GM12878 (cell line): Measurements from ENCODE around the gene EMSY. TPM values are rescaled to one million over a fixed set of nuclear protein-coding genes. Genes with fewer than 3 reads are reported as not detected.

ENCODE experiments used
- ATAC-seq: fragments of 200-7000 bp; cut with Tn5 transposase; 3 replicates; pipeline ENCODE4 v1.9.1; 2020; ENCODE audit warnings: mild to moderate bottlenecking, moderate library complexity
- BruUV-seq: library from RNA; stranded (reverse); fragments of 400-500 nt; replicated peaks from 2 replicates; lab custom pipeline; 2021; lab: Mats Ljungman, UMichigan
- CTCF ChIA-PET: fragments of 300-600 bp; sonication (Branson Sonifier 250); formaldehyde crosslinking; extraction: SDS; loops from one replicate; lab custom pipeline; 2021; ENCODE audit warnings: inconsistent platforms; lab: Yijun Ruan, JAX
- POLR2A ChIA-PET: fragments of 350-600 bp; formaldehyde crosslinking; extraction: SDS; loops from one replicate; lab custom pipeline; 2021; ENCODE audit warnings: inconsistent platforms; lab: Charles Lee
- RAD21 ChIA-PET: fragments of 300-600 bp; sonication (Branson Sonifier 250); formaldehyde crosslinking; loops from one replicate; lab custom pipeline; 2023; ENCODE audit warnings: antibody characterized with exemption; ENCODE audit not compliant: unreplicated experiment; lab: Charles Lee
- SMC1A ChIA-PET: fragments of 300-600 bp; sonication (Branson Sonifier 250); formaldehyde crosslinking; loops from one replicate; lab custom pipeline; 2023; ENCODE audit not compliant: unreplicated experiment, uncharacterized antibody; lab: Charles Lee
- DNase-seq: peaks from one replicate; pipeline ENCODE4 v3.0.0-alpha.2; 2011; ENCODE audit warnings: low read depth, low spot score
- FAIRE-seq: peaks from 3 replicates; lab custom pipeline; 2011; peaks lifted over from hg19 to GRCh38; lab: Jason Lieb, UNC
- H2AFZ ChIP-seq: 2 replicates; pipeline ENCODE4 v1.6.0; 2011; ENCODE audit warnings: low read depth, low read length, control low read depth; ENCODE audit not compliant: control insufficient read depth
- H3K27ac ChIP-seq: 2 replicates; pipeline ENCODE4 v1.5.1; 2011; ENCODE audit warnings: control low read depth; ENCODE audit not compliant: control insufficient read depth, insufficient read depth
- H3K27me3 ChIP-seq, 2 experiments: replicated peaks in 1 of 2; 2 replicates each; pipeline versions ENCODE4 v1.6.0 to v1.6.1; 2011; ENCODE audit warnings: low read length in 1 of 2; ENCODE audit not compliant: control insufficient read depth in 2 of 2, insufficient read depth in 2 of 2
- H3K36me3 ChIP-seq, 2 experiments: 2 replicates each; pipeline ENCODE4 v1.5.1; 2011; ENCODE audit warnings: low read length in 1 of 2; ENCODE audit not compliant: control insufficient read depth in 2 of 2, insufficient read depth in 2 of 2
- H3K4me1 ChIP-seq: 2 replicates; pipeline ENCODE4 v1.6.1; 2011; ENCODE audit warnings: mild to moderate bottlenecking, low read length, moderate library complexity, mixed read lengths; ENCODE audit not compliant: control insufficient read depth, insufficient read depth
- H3K4me2 ChIP-seq: 2 replicates; pipeline ENCODE4 v1.6.0; 2011; ENCODE audit warnings: control low read depth; ENCODE audit not compliant: control insufficient read depth, insufficient read depth
- H3K4me3 ChIP-seq: fragments of 200-600 bp; sonication (generic); 2 replicates; pipeline ENCODE4 v1.5.1; 2016
- H3K79me2 ChIP-seq: 2 replicates; pipeline ENCODE4 v1.6.0; 2011; ENCODE audit warnings: low read length; ENCODE audit not compliant: control insufficient read depth, insufficient read depth
- H3K9ac ChIP-seq: 2 replicates; pipeline ENCODE4 v1.8.0; 2011; ENCODE audit warnings: low read length, control low read depth, mixed read lengths; ENCODE audit not compliant: control insufficient read depth, insufficient read depth
- H3K9me3 ChIP-seq: replicated peaks from 3 replicates; pipeline ENCODE4 v1.5.1; 2011; ENCODE audit warnings: mild to moderate bottlenecking, low read length; ENCODE audit not compliant: control insufficient read depth, insufficient read depth
- H4K20me1 ChIP-seq: 2 replicates; pipeline ENCODE4 v1.6.0; 2011; ENCODE audit not compliant: control insufficient read depth, insufficient read depth
- BRCA1 ChIP-seq: IDR thresholded peaks from 2 replicates; pipeline ENCODE4 v1.6.1; 2011; ENCODE audit warnings: low read depth, low read length, improper control_type of control experiment
- CHD2 ChIP-seq: IDR thresholded peaks from 2 replicates; pipeline ENCODE4 v1.6.1; 2011; ENCODE audit warnings: low read depth, low read length, improper control_type of control experiment, borderline replicate concordance
- DPF2 ChIP-seq: fragments of 450-650 bp; IDR thresholded peaks from 2 replicates; pipeline ENCODE4 v1.6.1; 2017; ENCODE audit warnings: mild to moderate bottlenecking
- E4F1 ChIP-seq: fragments of 450-650 bp; IDR thresholded peaks from 2 replicates; pipeline ENCODE4 v1.6.1; 2018; ENCODE audit warnings: borderline replicate concordance, mild to moderate bottlenecking; ENCODE audit not compliant: partially characterized antibody
- HSF1 ChIP-seq: fragments of 150-350 bp; IDR thresholded peaks from 2 replicates; pipeline ENCODE4 v1.6.1; 2014; ENCODE audit warnings: mild to moderate bottlenecking, low read depth, low read length
- IRF5 ChIP-seq: fragments of 450-650 bp; IDR thresholded peaks from 2 replicates; pipeline ENCODE4 v1.6.1; 2017; ENCODE audit warnings: borderline replicate concordance
- JUND ChIP-seq: IDR thresholded peaks from 2 replicates; pipeline ENCODE4 v1.6.1; 2012; ENCODE audit warnings: low read depth, mild to moderate bottlenecking, low read length, improper control_type of control experiment, moderate library complexity
- MTA2 ChIP-seq: fragments of 450-650 bp; IDR thresholded peaks from 2 replicates; pipeline ENCODE4 v1.6.1; 2016; ENCODE audit warnings: low read depth, mild to moderate bottlenecking, moderate library complexity
- NRF1 ChIP-seq: conservative IDR thresholded peaks from 2 replicates; pipeline ENCODE4 v1.6.1; 2011; ENCODE audit warnings: mild to moderate bottlenecking, low read depth, low read length, improper control_type of control experiment
- RAD51 ChIP-seq: fragments of 450-650 bp; IDR thresholded peaks from 2 replicates; pipeline ENCODE4 v1.6.1; 2016; ENCODE audit warnings: moderate library complexity, mild to moderate bottlenecking, inconsistent platforms
- REST ChIP-seq: IDR thresholded peaks from 2 replicates; pipeline ENCODE4 v1.6.1; 2012; ENCODE audit warnings: mild to moderate bottlenecking, low read depth, low read length
- RUNX3 ChIP-seq: IDR thresholded peaks from 2 replicates; pipeline ENCODE4 v1.6.1; 2012; ENCODE audit warnings: low read length, inconsistent platforms
- SPI1 ChIP-seq: IDR thresholded peaks from 2 replicates; pipeline ENCODE4 v1.6.1; 2011; ENCODE audit warnings: low read depth, mild to moderate bottlenecking, low read length, moderate library complexity, borderline replicate concordance; ENCODE audit not compliant: insufficient read depth
- SREBF2 ChIP-seq: IDR thresholded peaks from 2 replicates; pipeline ENCODE4 v1.6.1; 2012; ENCODE audit warnings: mild to moderate bottlenecking, low read length
- TCF3 ChIP-seq: IDR thresholded peaks from 2 replicates; pipeline ENCODE4 v1.6.1; 2012; ENCODE audit warnings: low read depth, mild to moderate bottlenecking, low read length, borderline replicate concordance; ENCODE audit not compliant: insufficient read depth
- ZNF622 ChIP-seq: fragments of 450-650 bp; IDR thresholded peaks from 2 replicates; pipeline ENCODE4 v1.6.1; 2017; ENCODE audit warnings: mild to moderate bottlenecking, inconsistent platforms
- WGBS: methylation state at CpG from one replicate; pipeline ENCODE4 v1.1.6; 2016; ENCODE audit warnings: low lambda C conversion rate; ENCODE audit not compliant: insufficient replicate concordance, insufficient coverage; ENCODE audit errors: missing lambda C conversion rate; 5-methylcytosine and 5-hydroxymethylcytosine counted together
- in situ Hi-C: fragments of 300-500 bp; cut with MboI; formaldehyde crosslinking; loops from 9 replicates; pipeline ENCODE4 v1.14.3; 2018; ENCODE audit warnings: mixed read lengths
- intact Hi-C: fragments of 100-400 bp; cut with micrococcal nuclease; formaldehyde crosslinking; loops from one replicate; pipeline ENCODE4 v1.14.2; 2022; ENCODE audit not compliant: unreplicated experiment
- polyA plus RNA-seq, 11 experiments: library from polyadenylated mRNA; depleted of rRNA in 4 of 11; unstranded in 6 of 11; stranded (reverse) in 5 of 11; fragments of >200 nt; fragmentation: Nextera tagmentation in 4 of 11; fragmentation: Illumina TruSeq in 1 of 11; extraction: Ambion mirVana in 4 of 11; extraction: Trizol in 1 of 11; gene quantifications; 1 replicate in 1 of 11; 2 replicates in 10 of 11; pipeline versions ENCODE4 v1.2.1 to v1.2.3, GENCODE V29; 2011 to 2016; ENCODE audit warnings: inconsistent platforms in 2 of 11, missing spikeins in 2 of 11, low read depth in 1 of 11
- total RNA-seq, 4 experiments: library from RNA; depleted of rRNA in 3 of 4; stranded (reverse); fragments of >200 nt in 3 of 4; fragmentation: Illumina TruSeq in 1 of 4; extraction: Trizol in 1 of 4; gene quantifications; 2 replicates each; pipeline versions ENCODE4 v1.2.1 to v1.2.3, GENCODE V29; 2013 to 2021

The EMSY gene
- total and polyA plus RNA-seq, 10 of the 15 experiments (the other 5 are each of a cell fraction or from before 2014, with no cell fraction given), result 9.3 to 26.9 (median 13.0) TPM

DNA sequence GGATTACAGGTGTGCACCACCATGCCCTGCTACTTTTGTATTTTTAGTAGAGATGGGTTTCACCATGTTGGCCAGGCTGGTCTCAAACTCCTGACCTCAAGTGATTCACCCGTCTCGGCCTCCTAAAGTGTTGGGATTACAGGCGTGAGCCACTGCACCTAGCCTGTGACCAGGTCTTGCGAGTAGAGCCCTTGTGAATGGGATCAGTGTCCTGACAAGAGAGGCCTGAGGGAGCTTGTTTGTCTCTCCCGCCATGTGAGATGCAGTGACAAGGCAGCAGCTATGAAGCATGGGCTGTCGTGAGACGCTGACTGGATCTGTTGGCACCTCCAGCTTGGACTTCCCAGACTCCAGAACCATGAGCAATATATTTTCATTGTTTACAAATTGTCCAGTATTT is 156.5 kb downstream of the EMSY start:
- TF ChIP-seq NRF1 (no peak), RUNX3 (no peak), HSF1 (no peak), ZNF622 (no peak), TCF3 (no peak), SPI1 (no peak), DPF2 (no peak), RAD51 (no peak), IRF5 (no peak), BRCA1 (no peak), CHD2 (no peak), E4F1 (no peak), JUND (no peak), MTA2 (no peak), REST (no peak), SREBF2 (no peak)
- intact Hi-C loops (no loop called here), in situ Hi-C loops (no loop called here)
- Histone ChIP-seq H2AFZ (no peak overlapping the region), H3K27me3 (peaks cover 0 to 5% of the 10 kb centered on the region in 2 experiments; a peak in 3 of 4 replicates), H3K36me3 (no peaks in the 10 kb centered on the region), H3K9me3 (no peaks in the 10 kb centered on the region; the same call in 2 of the 3 replicates), H3K4me3 (no peak overlapping the region), H3K4me1 (no peaks in the 10 kb centered on the region), H3K27ac (no peak overlapping the region), H3K79me2 (no peaks in the 10 kb centered on the region), H3K9ac (no peak overlapping the region), H4K20me1 (no peaks in the 10 kb centered on the region), H3K4me2 (no peak overlapping the region)
- SMC1A ChIA-PET, result interaction anchor here (1.2 kb wide), 1 partner anchor 79 kb away, joined by 3 read pairs; no protein-coding TSS in a partner anchor
- ATAC-seq (no peak), FAIRE-seq (no peak), DNase-seq (no peak)
- POLR2A ChIA-PET, result no interaction called here
- CTCF ChIA-PET, result interaction anchor here (8.1 kb wide), 1 partner anchor 75 kb away, joined by 273 read pairs; the partner anchor contains the start of gene LRRC32
- no TSS peak for BruUV-seq
- RAD21 ChIA-PET, result interaction anchor here (0.8 to 1.3 kb wide), 2 partner anchors 79 to 81 kb away, joined by 3 to 5 read pairs; no protein-coding TSS in a partner anchor
- 54% methylated on average over 7 of the region's 7 CpGs for WGBS
